GM18505 (cell line): Measurements from ENCODE around the gene EPAS1.

ENCODE experiments used
- ATAC-seq: cut with Tn5 transposase; IDR thresholded peaks from one replicate; pipeline ENCODE4 v1.9.1; 2021; ENCODE audit not compliant: unreplicated experiment
- POLR2A ChIP-seq: IDR thresholded peaks from 4 replicates; pipeline ENCODE4 v1.6.1; 2011; ENCODE audit warnings: borderline replicate concordance; ENCODE audit not compliant: insufficient read depth, insufficient read length; ENCODE audit errors: extremely low read depth

EPAS1 gene

GRCh38 chr2:46421361-46421760 lies 124.2 kb downstream of the EPAS1 start:
- ATAC-seq: no peak
- TF ChIP-seq POLR2A: no peak

GRCh38 chr2:46422717-46423394 lies 125.6 kb downstream of the EPAS1 start:
- TF ChIP-seq POLR2A: no peak
- ATAC-seq: no peak

- TF ChIP-seq POLR2A: no peak
- ATAC-seq: no peak
Observed at GRCh38 chr2:46424937-46425336, 127.7 kb downstream of the EPAS1 start.

- no peak for TF ChIP-seq POLR2A
- ATAC-seq: no peak
Observed at GRCh38 chr2:46428911-46429436, 131.8 kb downstream of the EPAS1 start.

- no peak for TF ChIP-seq POLR2A
- no peak for ATAC-seq
Observed at GRCh38 chr2:46430413-46430812, 133.2 kb downstream of the EPAS1 start.

- ATAC-seq: no peak
Observed at GRCh38 chr2:46430992-46431391, 133.8 kb downstream of the EPAS1 start.

GRCh38 chr2:46431481-46432235 lies 134.5 kb downstream of the EPAS1 start:
- ATAC-seq: no peak
- no peak for TF ChIP-seq POLR2A

More at GRCh38 chr2:46430992-46431391, 133.8 kb downstream of the EPAS1 start:
- no peak for TF ChIP-seq POLR2A

- TF ChIP-seq POLR2A: no peak
- ATAC-seq: no peak
Observed at GRCh38 chr2:46434851-46435273, 137.7 kb downstream of the EPAS1 start.

GRCh38 chr2:46435353-46435752 lies 138.1 kb downstream of the EPAS1 start:
- no peak for TF ChIP-seq POLR2A
- no peak for ATAC-seq

GRCh38 chr2:46435796-46436360 lies 138.7 kb downstream of the EPAS1 start:
- no peak for ATAC-seq
- TF ChIP-seq POLR2A: no peak
